Endothelial cell of umbilical vein (primary cell): ENCODE measurements around the gene KRABD2.

Experiments used
- BruUV-seq: library from RNA; stranded (reverse); fragments of 400-500 nt; replicated peaks from 2 replicates; lab custom pipeline; 2021; lab: Mats Ljungman, UMichigan
- CTCF ChIA-PET: fragments of 300-600, 350-600 bp; sonication (Branson Sonifier 250); formaldehyde crosslinking; loops from one replicate; lab custom pipeline; 2021; ENCODE audit warnings: antibody characterized with exemption, inconsistent platforms; lab: Charles Lee
- POLR2A ChIA-PET: fragments of 300-600, 350-600 bp; sonication (Branson Sonifier 250); formaldehyde crosslinking; loops from one replicate; lab custom pipeline; 2021; ENCODE audit warnings: antibody characterized with exemption, inconsistent platforms; lab: Charles Lee
- DNase-seq: peaks from one replicate; pipeline ENCODE4 v3.0.0-alpha.2; 2011; ENCODE audit warnings: low read depth, low spot score
- FAIRE-seq: peaks from 2 replicates; lab custom pipeline; 2011; peaks lifted over from hg19 to GRCh38; lab: Jason Lieb, UNC
- H2AFZ ChIP-seq: 2 replicates; pipeline ENCODE4 v1.6.0; 2012; ENCODE audit warnings: low read depth, low read length, control low read depth, inconsistent platforms
- H3K27ac ChIP-seq: 2 replicates; pipeline ENCODE4 v1.5.1; 2011; ENCODE audit warnings: low read depth, mild to moderate bottlenecking, control low read depth, low read length, moderate library complexity; ENCODE audit not compliant: insufficient read depth
- H3K27me3 ChIP-seq, 2 experiments: 2 replicates each; pipeline versions ENCODE4 v1.6.0 to v1.6.1; 2011; ENCODE audit warnings: low read length in 2 of 2, mixed read lengths in 1 of 2; ENCODE audit not compliant: control insufficient read depth in 2 of 2, insufficient read depth in 2 of 2
- H3K36me3 ChIP-seq, 2 experiments: 2 replicates in 1 of 2; 3 replicates in 1 of 2; pipeline ENCODE4 v1.5.1; 2011; ENCODE audit warnings: low read length in 2 of 2, mild to moderate bottlenecking in 1 of 2, moderate library complexity in 1 of 2; ENCODE audit not compliant: control insufficient read depth in 2 of 2, insufficient read depth in 2 of 2; ENCODE audit errors: extremely low read depth in 1 of 2
- H3K4me1 ChIP-seq: 3 replicates; pipeline ENCODE4 v1.5.1; 2011; ENCODE audit warnings: mild to moderate bottlenecking, low read length; ENCODE audit not compliant: control insufficient read depth, insufficient read depth; ENCODE audit errors: extremely low read depth
- H3K4me2 ChIP-seq: 2 replicates; pipeline ENCODE4 v1.6.1; 2011; ENCODE audit warnings: low read length, control low read depth, mixed read lengths; ENCODE audit not compliant: insufficient read depth
- H3K4me3 ChIP-seq, 3 experiments: fragments of 200-600 bp in 1 of 3; sonication (generic), shearing (Covaris generic) in 1 of 3; replicated peaks in 1 of 3; 2 replicates each; pipeline ENCODE4 v1.5.1; 2011 to 2016; ENCODE audit warnings: control low read depth in 3 of 3, low read length in 3 of 3, mild to moderate bottlenecking in 2 of 3, inconsistent platforms in 1 of 3, low read depth in 1 of 3, moderate library complexity in 1 of 3; ENCODE audit not compliant: insufficient read depth in 1 of 3
- H3K79me2 ChIP-seq: 2 replicates; pipeline ENCODE4 v1.6.0; 2012; ENCODE audit warnings: low read length, inconsistent platforms; ENCODE audit not compliant: control insufficient read depth, insufficient read depth
- H3K9ac ChIP-seq: replicated peaks from 2 replicates; pipeline ENCODE3; 2011; ENCODE audit warnings: low read length, control low read depth; ENCODE audit not compliant: insufficient read depth; ENCODE audit errors: extremely low read depth
- H3K9me1 ChIP-seq: replicated peaks from 3 replicates; pipeline ENCODE4 v1.6.0; 2011; ENCODE audit warnings: mild to moderate bottlenecking, low read length; ENCODE audit not compliant: control insufficient read depth, insufficient read depth; ENCODE audit errors: extremely low read depth
- H3K9me3 ChIP-seq: replicated peaks from 2 replicates; pipeline ENCODE4 v1.5.1; 2012; ENCODE audit warnings: low read length, inconsistent platforms; ENCODE audit not compliant: control insufficient read depth, insufficient read depth
- H4K20me1 ChIP-seq: replicated peaks from 2 replicates; pipeline ENCODE3; 2011; ENCODE audit warnings: mild to moderate bottlenecking, low read length; ENCODE audit not compliant: control insufficient read depth, insufficient read depth; ENCODE audit errors: extremely low read depth
- EZH2 ChIP-seq: IDR thresholded peaks from 2 replicates; pipeline ENCODE4 v1.6.1; 2012; ENCODE audit warnings: borderline replicate concordance, low read depth, mild to moderate bottlenecking, moderate library complexity, low read length, inconsistent platforms; ENCODE audit not compliant: severe bottlenecking
- FOS ChIP-seq: IDR thresholded peaks from 2 replicates; pipeline ENCODE4 v1.6.1; 2011; ENCODE audit warnings: mild to moderate bottlenecking, low read length, moderate library complexity, borderline replicate concordance; ENCODE audit not compliant: insufficient read depth
- GATA2 ChIP-seq: IDR thresholded peaks from 2 replicates; pipeline ENCODE4 v1.7.0; 2011; ENCODE audit warnings: low read depth, mild to moderate bottlenecking, moderate library complexity, mixed read lengths, low read length; ENCODE audit not compliant: insufficient read length, insufficient read depth
- JUN ChIP-seq: IDR thresholded peaks from 2 replicates; pipeline ENCODE4 v1.6.1; 2011; ENCODE audit warnings: borderline replicate concordance, low read depth; ENCODE audit not compliant: insufficient read length, insufficient read depth
- MYC ChIP-seq: IDR thresholded peaks from one replicate; pipeline ENCODE4 v1.6.1; 2011; ENCODE audit warnings: mild to moderate bottlenecking, low read depth, low read length
- POLR2A ChIP-seq: IDR thresholded peaks from 2 replicates; pipeline ENCODE4 v1.6.1; 2012; ENCODE audit warnings: low read depth, mild to moderate bottlenecking, control low read depth, low read length
- POLR2AphosphoS5 ChIP-seq: IDR thresholded peaks from 2 replicates; pipeline ENCODE4 v1.6.1; 2012; ENCODE audit warnings: low read depth, mild to moderate bottlenecking, control low read depth, low read length, moderate library complexity; ENCODE audit not compliant: insufficient read depth
- dilution Hi-C: fragments of 300-500 bp; cut with MboI; formaldehyde crosslinking; loops from one replicate; pipeline ENCODE4 v1.15.0; 2019; ENCODE audit warnings: low sequenced_read_pairs; ENCODE audit not compliant: extremely low pct_ligation_motif_present
- intact Hi-C: fragments of 100-400 bp; cut with micrococcal nuclease; formaldehyde crosslinking; loops from one replicate; pipeline ENCODE4 v1.10.0; 2022
- TF ChIP-seq, protein P1 (sequence below), 2 donors: IDR thresholded peaks; 1 replicate in 1 of 2; 2 replicates in 1 of 2; pipeline ENCODE4 v1.5.1; 2011; ENCODE audit warnings: low read length in 2 of 2, mild to moderate bottlenecking in 2 of 2, moderate library complexity in 2 of 2, control low read depth in 1 of 2, inconsistent platforms in 1 of 2, low read depth in 1 of 2; ENCODE audit not compliant: insufficient read depth in 1 of 2; ENCODE audit errors: extremely low read depth in 1 of 2
- TF ChIP-seq, protein P2 (sequence below): IDR thresholded peaks from 2 replicates; pipeline ENCODE4 v1.6.1; 2011; ENCODE audit not compliant: insufficient read depth, insufficient read length

KRABD2 gene

DNA sequence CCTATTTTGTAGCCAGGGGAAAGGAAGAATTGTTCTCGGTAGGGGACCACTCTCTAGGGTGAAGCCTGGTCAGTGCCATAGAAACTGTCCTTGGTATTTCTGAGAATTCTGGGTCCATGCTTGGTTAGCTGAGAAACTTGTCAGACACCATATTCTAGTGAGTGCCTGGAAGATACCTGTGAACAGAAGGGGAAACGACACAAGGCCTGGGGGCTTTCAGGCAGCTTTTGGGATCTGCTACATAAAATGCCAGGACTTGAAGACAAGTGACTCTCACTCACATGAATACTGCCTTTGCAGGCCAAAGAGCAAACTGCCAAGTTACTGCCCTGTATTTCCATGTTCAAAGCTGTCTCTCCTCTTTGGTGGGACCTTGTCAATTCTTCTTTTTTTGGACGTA is 18.6 kb downstream of the KRABD2 start:
- H4K20me1 ChIP-seq = no peaks in the 10 kb centered on the region
- H3K36me3 ChIP-seq = no peaks in the 10 kb centered on the region
- intact Hi-C loops (no loop called here), dilution Hi-C loops (no loop called here)
- CTCF ChIA-PET = no interaction called here
- TF ChIP-seq POLR2AphosphoS5 (no peak), JUN (no peak), POLR2A (no peak), GATA2 (no peak), MYC (no peak), EZH2 (no peak), FOS (no peak)
- TF ChIP-seq, protein P1, sequence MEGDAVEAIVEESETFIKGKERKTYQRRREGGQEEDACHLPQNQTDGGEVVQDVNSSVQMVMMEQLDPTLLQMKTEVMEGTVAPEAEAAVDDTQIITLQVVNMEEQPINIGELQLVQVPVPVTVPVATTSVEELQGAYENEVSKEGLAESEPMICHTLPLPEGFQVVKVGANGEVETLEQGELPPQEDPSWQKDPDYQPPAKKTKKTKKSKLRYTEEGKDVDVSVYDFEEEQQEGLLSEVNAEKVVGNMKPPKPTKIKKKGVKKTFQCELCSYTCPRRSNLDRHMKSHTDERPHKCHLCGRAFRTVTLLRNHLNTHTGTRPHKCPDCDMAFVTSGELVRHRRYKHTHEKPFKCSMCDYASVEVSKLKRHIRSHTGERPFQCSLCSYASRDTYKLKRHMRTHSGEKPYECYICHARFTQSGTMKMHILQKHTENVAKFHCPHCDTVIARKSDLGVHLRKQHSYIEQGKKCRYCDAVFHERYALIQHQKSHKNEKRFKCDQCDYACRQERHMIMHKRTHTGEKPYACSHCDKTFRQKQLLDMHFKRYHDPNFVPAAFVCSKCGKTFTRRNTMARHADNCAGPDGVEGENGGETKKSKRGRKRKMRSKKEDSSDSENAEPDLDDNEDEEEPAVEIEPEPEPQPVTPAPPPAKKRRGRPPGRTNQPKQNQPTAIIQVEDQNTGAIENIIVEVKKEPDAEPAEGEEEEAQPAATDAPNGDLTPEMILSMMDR (IDR thresholded peaks at IDR 0.05; ENCODE audit: extremely low read depth in 1 of 2, insufficient read depth in 1 of 2, low read depth in 1 of 2, low read length in 2 of 2) = no peak
- TF ChIP-seq, protein P2, sequence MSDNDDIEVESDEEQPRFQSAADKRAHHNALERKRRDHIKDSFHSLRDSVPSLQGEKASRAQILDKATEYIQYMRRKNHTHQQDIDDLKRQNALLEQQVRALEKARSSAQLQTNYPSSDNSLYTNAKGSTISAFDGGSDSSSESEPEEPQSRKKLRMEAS = no peak
- no peak for FAIRE-seq
- no peak overlapping the region for H3K9ac ChIP-seq
- POLR2A ChIA-PET = interaction anchor here (0.6 kb wide), 1 partner anchor 19 kb away, joined by 3 read pairs; no protein-coding TSS in a partner anchor
- H2AFZ ChIP-seq = no peak overlapping the region
- no peaks in the 10 kb centered on the region for H3K9me1 ChIP-seq
- peaks cover 38% of the 10 kb centered on the region for H3K4me1 ChIP-seq
- H3K79me2 ChIP-seq = no peaks in the 10 kb centered on the region
- H3K4me2 ChIP-seq = no peak overlapping the region
- H3K4me3 ChIP-seq = no peak overlapping the region
- DNase-seq = no peak
- no peaks in the 10 kb centered on the region for H3K9me3 ChIP-seq
- H3K27ac ChIP-seq = no peak overlapping the region
- no TSS peak for BruUV-seq
- no peaks in the 10 kb centered on the region for H3K27me3 ChIP-seq
